Nucleus accumbens (tissue), 56 donors: ENCODE measurements around the gene ANKRD44.
"Not testable (repeated sequence)": the region's sequence is repeated elsewhere in the genome, so short reads cannot be mapped to it uniquely, and the experiment has no call there.

Experiments used
- DNase-seq, 56 donors: peaks; one replicate each; lab custom pipeline; 2025; lab: John Stamatoyannopoulos, UW

ANKRD44 gene

DNA sequence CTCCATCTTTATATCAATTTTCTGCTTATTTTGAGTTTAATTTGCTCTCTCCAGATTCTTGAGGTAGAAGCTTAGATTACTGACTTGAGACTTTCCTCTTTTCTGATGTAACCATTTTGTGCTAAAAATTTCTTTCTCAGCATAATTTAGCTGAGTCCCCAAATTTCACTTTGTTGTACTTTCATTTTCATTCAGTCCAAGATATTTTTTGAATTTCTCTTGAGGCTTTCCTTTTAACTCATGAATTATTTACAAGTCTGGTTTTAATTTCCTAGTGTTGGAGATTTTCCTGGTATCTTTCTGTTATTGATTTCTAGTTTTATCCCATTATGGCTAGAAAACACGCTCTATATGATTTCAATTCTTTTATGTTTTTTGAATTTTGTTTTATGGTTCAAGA, 239.4 kb downstream of the ANKRD44 start:
- DNase-seq, result no peak

DNA sequence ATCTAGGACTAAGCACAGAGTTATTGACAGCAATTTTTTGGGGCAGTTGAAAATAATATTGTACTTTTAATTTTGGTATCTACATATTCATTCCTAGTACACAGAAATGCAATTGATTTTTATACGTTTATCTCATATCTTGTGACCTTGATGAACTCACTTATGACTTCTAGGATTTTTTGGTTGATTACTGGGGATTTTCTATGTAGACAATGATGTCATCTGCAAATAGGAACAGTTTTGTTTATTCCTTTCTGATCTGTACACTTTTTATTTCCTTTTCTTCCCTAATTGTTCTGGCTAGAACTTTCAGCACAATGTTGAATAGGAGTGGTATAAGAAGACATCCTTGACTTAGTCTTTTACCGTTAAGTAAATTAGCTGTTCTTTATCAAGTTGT, 240.6 kb downstream of the ANKRD44 start:
- DNase-seq, result no peak

DNA sequence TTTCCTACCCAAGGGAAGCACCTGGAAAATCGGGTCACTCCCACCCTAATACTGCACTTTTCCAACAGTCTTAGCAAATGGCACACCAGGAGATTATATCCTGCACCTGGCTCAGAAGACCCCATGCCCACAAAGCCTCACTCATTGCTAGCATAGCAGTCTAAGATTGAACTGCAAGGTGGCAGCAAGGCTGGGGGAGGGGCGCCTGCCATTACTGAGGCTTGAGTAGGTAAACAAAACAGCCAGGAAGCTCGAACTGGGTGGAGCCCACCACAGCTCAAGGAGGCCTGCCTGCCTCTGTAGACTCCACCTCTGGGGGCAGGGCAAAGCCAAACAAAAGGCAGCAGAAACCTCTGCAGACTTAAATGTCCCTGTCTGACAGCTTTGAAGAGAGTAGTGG, 248.0 kb downstream of the ANKRD44 start:
- not testable (repeated sequence) for DNase-seq

DNA sequence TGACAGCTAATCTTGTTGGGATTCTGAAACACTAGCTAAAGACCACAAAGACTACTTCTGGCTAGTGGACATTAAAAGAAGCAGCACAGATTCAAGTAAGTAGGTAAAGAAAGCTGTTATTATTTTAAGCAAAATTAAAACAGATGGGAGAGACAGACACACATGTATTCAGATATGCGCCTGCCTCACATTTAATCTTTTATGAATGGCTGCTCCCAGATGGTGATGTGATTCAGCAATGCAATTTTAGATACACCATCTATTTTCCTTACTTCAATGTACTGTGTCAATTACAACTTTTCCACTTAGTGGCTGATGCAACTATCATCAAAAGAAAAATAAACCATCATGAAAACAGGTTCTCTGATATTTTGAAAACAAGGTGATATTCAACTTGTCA, 251.1 kb downstream of the ANKRD44 start:
- DNase-seq, result no peak

DNA sequence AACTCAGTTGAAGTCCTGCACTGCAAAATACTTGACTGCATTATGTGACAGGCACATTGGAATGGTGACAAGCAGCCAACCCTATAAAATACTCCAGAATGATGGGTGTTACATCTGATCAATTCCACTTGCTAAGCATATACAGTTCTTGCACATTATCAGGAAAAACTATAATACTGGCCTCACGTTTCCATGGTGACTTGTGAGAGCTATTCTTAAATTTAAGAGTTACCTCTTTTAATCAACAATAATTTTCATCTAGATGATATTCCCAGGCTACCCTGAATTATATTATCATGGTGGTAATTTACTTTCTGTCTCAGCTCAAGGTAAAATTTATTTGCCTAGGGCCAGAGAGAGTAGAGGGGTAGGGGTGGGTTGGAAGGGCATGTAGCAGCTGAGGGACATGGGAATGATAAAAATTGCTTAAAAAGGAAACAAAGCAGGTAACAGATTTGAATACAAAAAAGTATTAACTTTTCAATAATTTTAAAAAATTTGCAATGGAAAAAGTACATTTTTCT, 251.7 kb downstream of the ANKRD44 start:
- no peak for DNase-seq

DNA sequence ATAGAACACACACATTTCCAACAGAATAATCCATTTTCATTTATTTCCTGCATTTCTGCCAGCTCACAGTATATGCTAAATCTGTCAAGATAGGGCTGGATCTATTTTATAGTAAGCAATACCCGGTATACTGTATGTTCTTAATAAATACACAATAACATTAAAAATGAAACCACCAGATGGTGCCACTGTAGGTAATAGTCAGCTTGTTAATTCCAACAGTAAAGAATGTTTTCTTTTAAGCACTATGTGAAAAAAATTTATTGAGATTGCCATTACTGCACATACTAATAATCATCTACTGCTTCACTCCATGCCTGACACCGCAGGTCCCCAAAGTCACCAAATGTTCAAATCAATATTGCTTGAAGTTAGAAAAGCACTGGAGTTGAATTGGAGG, 252.6 kb downstream of the ANKRD44 start:
- no peak for DNase-seq

DNA sequence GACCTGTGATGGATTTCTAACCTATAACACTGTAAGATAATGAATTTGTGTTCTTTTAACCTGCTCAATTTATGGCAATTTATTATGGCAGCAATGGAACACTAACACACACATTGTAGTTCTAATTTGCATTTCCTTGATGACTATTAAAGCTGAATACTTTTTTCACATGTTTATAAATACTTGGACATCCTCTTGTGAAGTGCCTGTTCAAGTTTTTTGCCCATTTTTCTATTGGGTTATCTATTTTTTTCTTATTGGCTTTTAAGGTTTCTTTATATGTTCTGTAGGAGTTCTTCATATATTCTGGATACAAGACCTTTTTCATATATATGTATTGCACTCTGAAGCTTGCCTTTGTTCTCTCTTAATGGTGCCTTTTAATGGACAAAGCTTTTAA, 255.5 kb downstream of the ANKRD44 start:
- no peak for DNase-seq

DNA sequence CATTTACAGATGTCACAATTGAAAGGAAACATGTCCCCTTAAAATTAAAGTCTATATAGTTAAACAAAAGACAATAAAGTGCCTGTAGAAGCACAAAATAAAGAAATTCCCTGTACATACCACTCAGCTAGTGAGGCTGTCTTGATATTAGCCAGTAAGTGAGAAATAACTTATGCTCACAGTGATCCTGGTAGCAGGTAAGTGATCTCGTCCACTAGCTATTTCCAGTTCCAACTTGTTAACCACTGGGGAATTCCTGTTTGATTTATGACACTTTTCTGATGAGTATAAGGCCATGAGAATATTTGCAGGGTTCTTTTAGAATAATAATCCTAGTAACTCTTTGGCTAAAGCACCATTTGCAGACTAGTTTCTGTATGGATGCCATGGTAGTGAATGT, 256.1 kb downstream of the ANKRD44 start:
- no peak for DNase-seq

DNA sequence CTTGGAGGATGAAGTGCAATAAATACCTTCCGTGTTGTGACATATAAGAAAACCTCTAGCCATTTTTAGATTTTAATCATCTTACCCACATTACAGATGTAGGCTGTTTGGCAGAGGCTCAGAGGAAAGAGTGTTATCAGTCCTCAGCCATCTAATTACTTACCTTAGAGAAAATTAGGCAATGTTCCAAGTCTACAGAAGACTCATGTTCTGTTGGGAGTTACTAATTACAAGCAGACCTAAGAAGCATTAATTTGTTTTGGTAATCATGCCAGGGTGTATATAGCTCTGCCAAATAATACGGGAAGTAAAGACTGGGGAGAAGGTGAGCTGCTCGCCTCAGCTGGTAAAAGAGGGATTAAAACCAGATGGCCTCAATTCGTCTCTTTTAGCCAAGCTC, 258.2 kb downstream of the ANKRD44 start:
- no peak for DNase-seq

DNA sequence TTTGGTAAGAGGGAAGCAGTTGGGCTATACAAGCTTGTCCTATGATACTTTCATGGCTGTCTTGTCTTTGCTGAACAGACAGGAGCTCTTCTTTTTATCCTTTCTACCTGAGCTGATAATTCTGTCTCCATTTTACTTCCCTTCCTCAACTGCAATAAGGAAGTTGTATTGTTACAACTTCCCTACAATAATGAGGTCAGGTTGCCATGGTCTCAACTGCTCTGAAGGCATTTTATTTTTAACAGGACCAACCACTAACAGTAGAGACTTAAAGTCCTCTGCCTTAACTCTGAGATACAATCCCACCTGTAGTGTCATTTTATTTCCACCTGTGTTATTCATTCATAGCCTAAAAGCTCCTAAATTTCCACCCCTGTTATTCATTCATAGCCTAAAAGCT, 265.5 kb downstream of the ANKRD44 start:
- DNase-seq, result no peak

DNA sequence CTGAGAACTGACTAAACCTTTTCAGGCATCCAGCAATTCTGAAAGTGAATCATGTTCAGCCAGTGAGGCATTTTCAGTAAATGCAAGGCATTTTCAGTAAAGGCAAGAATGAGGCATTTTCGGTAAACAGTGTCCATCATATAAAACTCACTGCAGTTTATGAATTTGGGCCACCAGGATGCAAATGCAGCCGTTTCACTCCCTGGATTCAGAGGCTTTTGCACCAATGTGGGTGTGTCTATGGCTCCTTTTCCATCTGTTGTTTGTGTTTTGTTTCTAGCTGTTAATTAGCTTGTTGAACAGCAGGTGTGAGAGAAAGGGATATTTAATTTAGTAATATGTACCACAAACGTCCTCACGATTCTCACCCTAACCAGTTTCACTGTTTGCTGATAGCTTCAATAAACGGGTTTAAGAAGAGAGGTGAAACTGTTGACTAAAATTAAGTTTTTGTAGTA, 267.8 kb downstream of the ANKRD44 start:
- DNase-seq, result no peak

DNA sequence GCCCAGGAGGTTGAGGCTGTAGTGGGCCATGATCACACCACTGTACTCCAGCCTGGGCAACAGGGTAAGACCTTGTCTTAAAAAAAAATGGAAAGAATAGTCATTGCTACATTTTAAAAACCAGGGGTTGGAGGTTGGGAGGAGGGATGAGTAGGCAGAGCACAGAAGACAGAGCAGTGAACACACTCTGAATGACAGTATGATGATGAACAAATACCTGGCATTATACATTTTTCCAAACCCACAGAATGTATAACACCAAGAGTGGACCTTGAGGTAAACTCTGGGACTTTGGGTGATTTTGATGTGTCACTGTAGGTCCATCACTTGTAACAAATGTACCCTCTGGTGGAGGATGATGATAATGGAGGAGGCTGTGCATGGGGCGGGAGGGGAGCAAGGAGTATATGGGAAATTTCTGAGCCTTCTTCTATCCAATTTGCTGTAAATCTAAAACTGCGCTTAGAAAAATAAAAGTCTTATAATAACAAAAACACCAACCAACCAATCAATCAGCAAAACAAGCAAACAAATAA, 272.6 kb downstream of the ANKRD44 start:
- DNase-seq, result no peak

DNA sequence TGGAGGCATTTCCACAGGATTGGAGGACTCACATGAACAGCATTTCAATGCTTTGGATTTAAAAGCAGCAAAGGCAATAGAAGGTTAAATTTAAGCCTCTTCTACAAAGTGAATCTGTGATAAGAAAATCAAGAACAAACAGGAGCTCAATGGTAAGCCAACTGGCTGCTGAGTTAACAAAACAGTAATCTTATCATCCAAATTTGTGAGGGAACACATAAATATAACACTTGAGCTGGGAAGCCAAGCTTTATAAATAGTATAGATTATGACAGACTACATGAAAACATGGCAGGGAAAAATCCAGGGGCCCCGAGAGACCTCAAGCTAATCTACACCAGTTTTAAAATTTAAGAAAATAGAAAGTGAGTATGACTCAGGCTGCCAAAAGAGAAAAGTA, 275.6 kb downstream of the ANKRD44 start:
- DNase-seq, result no peak

DNA sequence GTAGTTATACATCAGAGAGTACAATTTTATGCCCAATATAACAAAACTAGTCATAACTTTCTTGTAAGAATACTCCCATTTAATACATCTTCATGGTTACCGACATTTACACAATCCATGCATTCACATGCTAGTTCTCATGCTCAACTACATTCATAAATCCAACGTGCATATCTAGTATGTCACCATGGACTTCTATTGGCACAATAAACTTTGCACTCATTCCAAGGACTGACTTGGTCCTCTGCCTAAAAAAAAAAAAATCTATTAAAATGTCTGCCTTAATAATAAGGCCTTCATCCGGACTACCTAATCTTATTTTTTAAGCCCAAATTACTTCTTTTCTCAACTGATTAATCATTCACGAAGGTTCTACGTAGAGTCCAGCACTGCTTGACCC, 276.3 kb downstream of the ANKRD44 start:
- DNase-seq, result no peak

DNA sequence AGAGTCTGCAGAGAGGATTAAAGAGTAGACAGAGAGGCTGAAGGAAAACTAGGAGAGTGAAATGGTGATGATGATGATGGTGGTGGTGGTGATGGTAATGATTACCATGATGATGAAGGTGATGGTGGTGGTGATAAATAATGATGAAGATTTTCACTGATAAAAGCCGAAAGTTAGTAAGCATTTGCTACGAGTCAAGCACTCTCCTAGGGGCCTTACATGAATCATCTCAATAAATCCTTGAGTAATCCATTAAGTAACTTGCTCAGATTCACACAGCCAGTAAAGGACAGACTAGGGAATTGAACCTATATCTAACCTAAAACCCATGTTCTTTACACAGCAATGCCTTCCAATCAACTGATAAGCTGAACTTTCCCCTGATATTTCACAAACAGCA, 277.4 kb downstream of the ANKRD44 start:
- DNase-seq, result no peak

DNA sequence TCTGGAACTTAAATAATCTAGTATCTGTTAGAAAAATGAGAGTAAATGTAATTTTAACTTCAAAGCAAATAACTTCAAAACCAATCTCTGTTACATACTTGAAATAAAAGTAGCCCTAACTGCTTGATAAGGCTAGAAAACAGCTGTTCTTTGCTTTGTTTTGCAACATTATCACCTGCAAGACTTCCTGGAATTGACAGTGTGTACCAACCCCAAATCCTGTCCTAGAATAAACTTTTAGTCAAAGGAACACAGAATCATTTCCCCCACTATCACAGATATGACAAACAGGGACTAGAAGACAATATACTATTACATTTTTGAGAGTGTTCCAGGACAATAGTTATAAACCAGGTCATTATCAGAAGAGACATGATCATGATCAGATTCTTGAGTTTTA, 278.8 kb downstream of the ANKRD44 start:
- no peak for DNase-seq

DNA sequence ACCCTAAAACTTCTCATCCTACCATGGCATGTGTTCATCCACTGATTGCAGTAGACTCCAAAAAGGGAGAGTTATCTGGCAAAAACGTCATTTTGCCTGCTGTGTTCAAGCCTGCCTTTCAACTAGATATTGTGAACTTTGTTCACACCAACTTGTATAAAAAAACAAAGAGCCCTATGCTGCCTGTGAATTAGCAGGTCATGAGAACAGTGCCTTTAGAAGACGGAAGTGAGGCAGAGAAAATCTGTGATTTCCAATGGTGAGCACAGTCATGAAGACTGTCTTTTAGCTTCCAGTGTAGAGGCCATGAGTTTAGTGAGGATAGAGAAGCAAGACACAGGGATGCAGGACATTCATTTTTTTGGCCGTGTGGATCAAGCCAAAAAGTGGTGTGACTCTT, 280.5 kb downstream of the ANKRD44 start:
- DNase-seq, result no peak

DNA sequence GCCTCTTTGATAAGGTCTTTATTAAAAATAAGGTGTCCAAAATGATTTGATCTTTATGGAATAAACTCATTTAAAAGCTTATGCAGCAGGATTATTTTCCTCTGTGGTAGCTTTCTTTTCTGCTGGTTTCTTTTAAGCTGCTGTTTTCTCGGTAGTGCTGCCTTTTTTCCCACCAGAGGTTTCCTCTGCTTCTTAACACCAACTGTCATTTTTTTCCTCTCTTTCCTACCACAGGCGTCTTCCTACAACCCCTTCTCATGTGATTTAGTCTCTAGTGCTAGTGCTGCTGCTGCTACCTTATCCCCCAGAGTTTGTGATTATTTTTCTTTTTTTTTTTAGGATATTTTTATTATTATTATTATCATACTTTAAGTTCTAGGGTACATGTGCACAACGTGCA, 281.9 kb downstream of the ANKRD44 start:
- no peak for DNase-seq

DNA sequence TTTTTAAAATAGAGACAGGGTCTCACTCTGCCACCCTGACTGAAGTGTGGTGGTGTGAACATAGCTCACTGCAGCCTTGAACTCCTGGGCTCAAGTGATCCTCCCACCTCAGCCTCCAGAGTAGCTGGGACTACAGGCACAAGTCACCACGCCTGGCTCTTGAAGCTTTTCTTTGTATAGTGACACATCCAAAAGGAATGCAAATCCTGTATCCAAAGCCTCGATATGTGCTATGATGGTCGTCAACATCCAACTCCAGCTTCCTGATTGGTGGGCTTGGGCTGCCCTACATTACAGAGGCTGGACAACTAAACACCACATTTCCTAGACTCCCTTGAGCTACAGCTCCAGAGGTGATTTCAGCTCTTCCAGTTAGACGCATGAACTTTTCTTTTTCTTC, 282.4 kb downstream of the ANKRD44 start:
- no peak for DNase-seq

DNA sequence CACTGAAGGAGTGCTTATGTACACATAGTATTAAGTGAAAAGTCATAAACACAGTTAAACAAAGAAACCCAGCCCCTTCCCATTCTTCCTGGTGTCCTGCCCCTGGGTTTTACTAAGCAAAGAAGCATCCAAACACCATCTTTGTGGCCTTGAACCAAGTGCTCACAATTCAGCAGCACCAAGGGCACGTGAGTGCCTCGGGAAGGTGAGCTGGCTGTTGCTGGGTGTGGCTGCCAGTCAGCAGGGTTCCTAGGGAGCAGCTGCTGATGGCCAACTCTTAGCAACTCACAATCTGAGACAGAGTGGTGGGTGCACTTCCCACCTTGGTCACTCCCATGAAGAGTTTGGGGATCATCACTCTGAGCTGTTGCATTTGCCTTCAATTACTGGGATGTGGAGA, 286.4 kb downstream of the ANKRD44 start:
- DNase-seq, result no peak

DNA sequence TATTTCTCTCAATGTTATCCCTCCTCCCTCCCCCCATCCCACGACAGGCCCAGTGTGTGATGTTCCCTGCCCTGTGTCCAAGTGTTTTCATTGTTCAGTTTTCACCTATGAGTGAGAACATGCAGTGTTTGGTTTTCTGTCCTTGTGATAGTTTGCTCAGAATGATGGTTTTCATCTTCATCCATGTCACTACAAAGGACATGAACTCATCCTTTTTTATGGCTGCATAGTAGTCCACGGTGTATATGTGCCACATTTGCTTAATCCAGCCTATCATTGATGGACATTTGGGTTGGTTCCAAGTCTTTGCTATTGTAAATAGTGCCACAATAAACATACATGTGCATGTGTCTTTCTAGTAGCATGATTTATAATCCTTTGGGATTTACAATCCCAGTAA, 289.7 kb downstream of the ANKRD44 start:
- not testable (repeated sequence) for DNase-seq

DNA sequence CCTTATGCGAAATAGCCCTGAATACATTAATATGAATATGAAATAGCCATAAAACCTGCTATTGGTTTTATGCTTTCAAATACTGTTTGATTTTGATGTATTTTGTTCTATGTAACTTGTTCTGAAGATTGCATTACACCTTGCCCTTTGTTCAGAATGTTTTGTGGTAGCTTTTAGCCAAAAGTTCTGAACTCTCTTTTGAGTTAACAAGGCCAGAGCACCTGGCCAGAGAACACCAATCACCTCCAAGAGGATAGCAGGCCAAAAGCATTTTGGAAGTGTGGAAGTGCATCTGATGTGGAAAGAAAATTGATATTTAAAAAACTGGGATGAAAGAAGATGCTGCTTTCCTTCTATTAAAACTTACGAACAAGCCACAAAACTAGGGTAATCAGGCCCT, 297.5 kb downstream of the ANKRD44 start:
- DNase-seq, result no peak
